ENCODE results near the gene PLCB1.

DNA sequence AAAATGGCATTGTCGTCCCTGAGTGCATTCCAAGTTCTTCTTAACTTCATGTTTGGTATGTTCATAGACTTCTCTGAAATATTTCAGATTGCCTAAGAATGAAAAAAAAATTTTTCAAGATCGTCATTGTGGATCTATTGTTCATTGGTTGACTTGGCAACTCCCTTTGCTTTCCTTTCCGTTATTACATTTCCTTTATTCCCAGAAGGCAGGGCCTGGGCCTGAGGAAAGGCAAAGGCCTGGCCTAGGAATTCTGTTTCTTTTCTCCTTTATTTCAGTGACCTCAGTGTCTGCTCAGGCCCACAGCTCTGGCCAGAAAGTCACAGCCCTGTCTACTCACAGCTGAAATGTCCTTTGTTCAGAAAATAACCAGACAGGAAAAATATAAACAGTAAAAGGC lies 535.2 kb downstream of the PLCB1 start:
- TF ChIP-seq, protein P1, sequence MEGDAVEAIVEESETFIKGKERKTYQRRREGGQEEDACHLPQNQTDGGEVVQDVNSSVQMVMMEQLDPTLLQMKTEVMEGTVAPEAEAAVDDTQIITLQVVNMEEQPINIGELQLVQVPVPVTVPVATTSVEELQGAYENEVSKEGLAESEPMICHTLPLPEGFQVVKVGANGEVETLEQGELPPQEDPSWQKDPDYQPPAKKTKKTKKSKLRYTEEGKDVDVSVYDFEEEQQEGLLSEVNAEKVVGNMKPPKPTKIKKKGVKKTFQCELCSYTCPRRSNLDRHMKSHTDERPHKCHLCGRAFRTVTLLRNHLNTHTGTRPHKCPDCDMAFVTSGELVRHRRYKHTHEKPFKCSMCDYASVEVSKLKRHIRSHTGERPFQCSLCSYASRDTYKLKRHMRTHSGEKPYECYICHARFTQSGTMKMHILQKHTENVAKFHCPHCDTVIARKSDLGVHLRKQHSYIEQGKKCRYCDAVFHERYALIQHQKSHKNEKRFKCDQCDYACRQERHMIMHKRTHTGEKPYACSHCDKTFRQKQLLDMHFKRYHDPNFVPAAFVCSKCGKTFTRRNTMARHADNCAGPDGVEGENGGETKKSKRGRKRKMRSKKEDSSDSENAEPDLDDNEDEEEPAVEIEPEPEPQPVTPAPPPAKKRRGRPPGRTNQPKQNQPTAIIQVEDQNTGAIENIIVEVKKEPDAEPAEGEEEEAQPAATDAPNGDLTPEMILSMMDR (IDR thresholded peaks at IDR 0.05 in 2 of 3, conservative IDR thresholded peaks at IDR 0.05 in 1 of 3; ENCODE audit: control insufficient read depth in 2 of 3, extremely low read depth in 1 of 3, insufficient read depth in 1 of 3, low read depth in 3 of 3, low read length in 3 of 3), result no peak
- TF ChIP-seq MXI1 (IDR thresholded peaks at IDR 0.05; ENCODE audit: low read depth, low read length) (no peak), MYB (IDR thresholded peaks at IDR 0.05; ENCODE audit: borderline replicate concordance, low read depth, low read length) (no peak), CREB1 (IDR thresholded peaks at IDR 0.05; ENCODE audit: low read depth) (no peak), POLR2A (IDR thresholded peaks at IDR 0.05; ENCODE audit: low read depth, low read length) (no peak), HDAC6 (IDR thresholded peaks at IDR 0.05; ENCODE audit: unreplicated experiment) (no peak), YY1 (IDR thresholded peaks at IDR 0.05; ENCODE audit: low read depth, low read length) (no peak), SIX5 (IDR thresholded peaks at IDR 0.05; ENCODE audit: low read depth, low read length, severe bottlenecking) (no peak), EGR1 (IDR thresholded peaks at IDR 0.05; ENCODE audit: borderline replicate concordance in 1 of 2, low read depth in 2 of 2, low read length in 2 of 2) (no peak), FOS (IDR thresholded peaks at IDR 0.05; ENCODE audit: borderline replicate concordance, extremely low read depth, insufficient read length) (no peak)
- TF ChIP-seq, protein P2, sequence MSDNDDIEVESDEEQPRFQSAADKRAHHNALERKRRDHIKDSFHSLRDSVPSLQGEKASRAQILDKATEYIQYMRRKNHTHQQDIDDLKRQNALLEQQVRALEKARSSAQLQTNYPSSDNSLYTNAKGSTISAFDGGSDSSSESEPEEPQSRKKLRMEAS (IDR thresholded peaks at IDR 0.05; ENCODE audit: low read depth, low read length), result no peak
